Measurements from ENCODE around the gene OR2A12. TPM values are rescaled to one million over a fixed set of nuclear protein-coding genes. Genes with fewer than 3 reads are reported as not detected.
"Not testable (repeated sequence)": the region's sequence is repeated elsewhere in the genome, so short reads cannot be mapped to it uniquely, and the experiment has no call there.

The OR2A12 gene
- total RNA-seq, 1 donor, result not detected

- DNase-seq (ENCODE audit: low read depth in 2 of 3, low spot score in 2 of 3), result no peak
These were observed 27.6 kb downstream of the OR2A12 start for GRCh38 chr7:144113651-144114050.

GRCh38 chr7:144118341-144118740, 32.3 kb downstream of the OR2A12 start:
- DNase-seq (ENCODE audit: low read depth in 2 of 3, low spot score in 2 of 3), result no peak

- DNase-seq (ENCODE audit: low read depth in 2 of 3, low spot score in 2 of 3), result no peak
These were observed 36.8 kb downstream of the OR2A12 start, which contains the start of gene OR2A14 for GRCh38 chr7:144122876-144123275. OR2A14 (plus strand) TSS chr7:144123176; CDS start chr7:144129113, 5,937 bp downstream.

- DNase-seq (ENCODE audit: low read depth in 2 of 3, low spot score in 2 of 3), result peak; percentile 58 to 86 (median 76)
These were observed 41.7 kb downstream of the OR2A12 start for GRCh38 chr7:144127714-144128334.

- DNase-seq (ENCODE audit: low read depth in 2 of 3, low spot score in 2 of 3), result not testable (repeated sequence)
These were observed 43.5 kb downstream of the OR2A12 start for GRCh38 chr7:144129601-144130000.

GRCh38 chr7:144130730-144131129, 44.7 kb downstream of the OR2A12 start:
- no peak for DNase-seq (ENCODE audit: low read depth in 2 of 3, low spot score in 2 of 3)

- no peak for DNase-seq (ENCODE audit: low read depth in 2 of 3, low spot score in 2 of 3)
These were observed 46.2 kb downstream of the OR2A12 start for GRCh38 chr7:144132262-144132661.

- DNase-seq (ENCODE audit: low read depth in 2 of 3, low spot score in 2 of 3), result no peak
These were observed 47.2 kb downstream of the OR2A12 start for GRCh38 chr7:144133307-144133706.

- DNase-seq (ENCODE audit: low read depth in 2 of 3, low spot score in 2 of 3), result no peak
These were observed 48.0 kb downstream of the OR2A12 start for GRCh38 chr7:144134116-144134515.

- no peak for DNase-seq (ENCODE audit: low read depth in 2 of 3, low spot score in 2 of 3)
These were observed 51.4 kb downstream of the OR2A12 start for GRCh38 chr7:144137501-144137900.

- no peak for DNase-seq (ENCODE audit: low read depth in 2 of 3, low spot score in 2 of 3)
These were observed 56.1 kb downstream of the OR2A12 start for GRCh38 chr7:144142187-144142586.

GRCh38 chr7:144144426-144144825, 58.3 kb downstream of the OR2A12 start:
- DNase-seq (ENCODE audit: low read depth in 2 of 3, low spot score in 2 of 3), result no peak

GRCh38 chr7:144148224-144148827, 62.2 kb downstream of the OR2A12 start:
- DNase-seq (ENCODE audit: low read depth in 2 of 3, low spot score in 2 of 3), result no peak

Small RNA genes lying within 50 kb of the gene (small RNA-seq; reads per million reads assigned to genes)
- gene OR2A41P, result not detected

Other genes starting within 250 kb of the OR2A12 start
- 38.2 TPM for gene TCAF1, start 184.1 kb upstream of the OR2A12 start, total RNA-seq
- gene OR2F2, start 151.0 kb upstream of the OR2A12 start, total RNA-seq, result not detected
- gene OR2F1, start 131.4 kb upstream of the OR2A12 start, total RNA-seq, result not detected
- under 0.01 TPM for gene OR6B1, start 86.0 kb upstream of the OR2A12 start, total RNA-seq
- not detected for gene OR2A5, start 37.3 kb upstream of the OR2A12 start, total RNA-seq
- not detected for gene OR2A25, start 16.5 kb upstream of the OR2A12 start, total RNA-seq
- gene OR2A2, start 23.3 kb downstream of the OR2A12 start, total RNA-seq, result not detected
- not detected for gene OR2A14, start 36.9 kb downstream of the OR2A12 start, total RNA-seq
- gene CTAGE4, start 97.2 kb downstream of the OR2A12 start, total RNA-seq, result not detected
- 0.54 TPM for gene ARHGEF35, start 109.6 kb downstream of the OR2A12 start, total RNA-seq
- gene OR2A42, start 153.3 kb downstream of the OR2A12 start, total RNA-seq, result under 0.01 TPM
- gene OR2A7, start 178.5 kb downstream of the OR2A12 start, total RNA-seq, result 2.7 TPM
- gene CTAGE8, start 183.0 kb downstream of the OR2A12 start, total RNA-seq, result 0.81 TPM
- gene OR2A1, start 226.1 kb downstream of the OR2A12 start, total RNA-seq, result 0.27 TPM

All from hematopoietic multipotent progenitor cell (in vitro differentiated cells).